NOMO-1 treated with DMSO at 0.1 percent for 48 hours (cell line): ENCODE results near the gene COL13A1.

Experiments used
- DNase-seq: peaks from one replicate; lab custom pipeline; 2025; ENCODE audit not compliant: unreplicated experiment; lab: John Stamatoyannopoulos, UW

COL13A1 gene

GRCh38 chr10:69961881-69962745 is 160.4 kb downstream of the COL13A1 start:
- DNase-seq, result no peak

GRCh38 chr10:69962746-69963135 is 161.0 kb downstream of the COL13A1 start:
- DNase-seq, result no peak

- DNase-seq, result no peak
Measured at GRCh38 chr10:69963178-69963834, 161.6 kb downstream of the COL13A1 start.

GRCh38 chr10:69963835-69964710 is 162.4 kb downstream of the COL13A1 start:
- DNase-seq, result no peak

GRCh38 chr10:69965086-69965485 is 163.4 kb downstream of the COL13A1 start:
- DNase-seq, result no peak

- DNase-seq, result no peak
Measured at GRCh38 chr10:69965919-69966662, 164.4 kb downstream of the COL13A1 start.

GRCh38 chr10:69968830-69969229 is 167.1 kb downstream of the COL13A1 start:
- DNase-seq, result no peak

- no peak for DNase-seq
Measured at GRCh38 chr10:69969977-69970376, 168.3 kb downstream of the COL13A1 start.

GRCh38 chr10:69972981-69973397 is 171.3 kb downstream of the COL13A1 start:
- no peak for DNase-seq

GRCh38 chr10:69973678-69974077 is 172.0 kb downstream of the COL13A1 start:
- no peak for DNase-seq

GRCh38 chr10:69974551-69975155 is 172.9 kb downstream of the COL13A1 start:
- DNase-seq, result no peak

GRCh38 chr10:69976795-69977546 is 175.3 kb downstream of the COL13A1 start:
- DNase-seq, result no peak

GRCh38 chr10:69979174-69979573 is 177.5 kb downstream of the COL13A1 start:
- DNase-seq, result no peak

GRCh38 chr10:69980672-69981071 is 179.0 kb downstream of the COL13A1 start:
- DNase-seq, result no peak

GRCh38 chr10:69988094-69988493 is 186.4 kb downstream of the COL13A1 start:
- no peak for DNase-seq

- DNase-seq, result no peak
Measured at GRCh38 chr10:69991151-69991550, 189.4 kb downstream of the COL13A1 start.

- DNase-seq, result peak; percentile 66
Measured at GRCh38 chr10:69994262-69994661, 192.6 kb downstream of the COL13A1 start.

GRCh38 chr10:69996611-69997010 is 194.9 kb downstream of the COL13A1 start:
- no peak for DNase-seq

GRCh38 chr10:70000262-70000661 is 198.6 kb downstream of the COL13A1 start:
- no peak for DNase-seq
